ENCODE data around the gene NOL11.

DNA sequence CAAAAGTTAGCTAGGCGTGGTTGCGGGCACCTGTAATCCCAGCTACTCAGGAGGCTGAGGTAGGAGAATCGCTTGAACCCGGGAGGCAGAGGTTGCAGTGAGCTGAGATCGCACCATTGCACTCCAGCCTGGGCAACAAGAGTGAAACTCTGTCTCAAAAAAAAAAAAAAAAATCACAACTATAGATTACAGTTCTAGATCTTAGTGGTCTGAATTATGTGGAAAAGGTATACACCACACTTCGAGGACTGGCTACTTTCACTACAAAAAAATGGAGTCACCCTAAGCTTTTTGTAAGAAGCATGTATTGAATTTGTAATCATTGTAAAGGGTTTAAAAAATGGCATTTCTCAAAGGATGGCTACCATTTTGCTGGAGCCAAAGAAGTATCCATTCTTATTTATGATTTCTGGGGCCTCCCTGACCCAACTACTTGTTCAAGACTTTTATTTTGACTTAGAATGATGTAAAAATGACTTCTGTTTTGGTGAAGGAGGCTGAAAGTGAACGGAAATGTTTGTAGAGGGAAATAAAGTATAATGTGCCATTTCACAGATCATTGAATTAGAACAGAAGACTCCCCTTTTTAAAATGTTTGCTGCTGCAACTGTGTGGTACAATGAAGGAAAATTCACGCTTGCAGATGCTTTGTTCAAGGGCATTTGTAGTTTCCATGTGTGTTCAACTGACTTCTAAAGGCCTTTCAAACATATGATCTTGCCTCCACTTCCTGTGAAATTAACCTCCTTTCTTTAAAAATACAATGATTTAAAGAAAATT is 37.1 kb upstream of the NOL11 start:
- TF ChIP-seq EZH2 (IDR thresholded peaks at IDR 0.05; ENCODE audit: insufficient read depth, poor library complexity, severe bottlenecking) = no peak
- no peak for TF ChIP-seq EZH2phosphoT487 (IDR thresholded peaks at IDR 0.05; ENCODE audit: insufficient read depth, low read depth)
